ENCODE data around the gene VWA7.
A peak's percentile ranks its signal among the peaks of the same experiment; 100 is the strongest.
"Not testable (repeated sequence)": the region's sequence is repeated elsewhere in the genome, so short reads cannot be mapped to it uniquely, and the experiment has no call there.

Gene VWA7

GRCh38 chr6:31776989-31777666, at the start of gene VWA7:
TSS of gene VWA7 (minus strand) at chr6:31777328. CDS start at chr6:31776779, 549 bp downstream.
- peak within 1 kb of the TSS; percentile 9 for H3K27ac ChIP-seq
- TF ChIP-seq CTCF (IDR thresholded peaks at IDR 0.05; ENCODE audit: low read depth, low read length): no peak
- peaks cover 48% of the 10 kb centered on the region for H3K36me3 ChIP-seq
- no peaks in the 10 kb centered on the region for H3K9me3 ChIP-seq (ENCODE audit: severe bottlenecking)
- no peaks in the 10 kb centered on the region for H3K27me3 ChIP-seq (ENCODE audit: insufficient read depth, low read depth, severe bottlenecking)
- no peak within 1 kb of the TSS for H3K4me3 ChIP-seq (ENCODE audit: low read depth, low read length)
- peak; percentile 80 for DNase-seq

- TF ChIP-seq CTCF (IDR thresholded peaks at IDR 0.05; ENCODE audit: low read depth, low read length): no peak
- no peak overlapping the region for H3K4me3 ChIP-seq (ENCODE audit: low read depth, low read length)
- no peaks in the 10 kb centered on the region for H3K27me3 ChIP-seq (ENCODE audit: insufficient read depth, low read depth, severe bottlenecking)
- H3K27ac ChIP-seq: no peak overlapping the region
- DNase-seq: no peak
- no peaks in the 10 kb centered on the region for H3K36me3 ChIP-seq
- H3K9me3 ChIP-seq (ENCODE audit: severe bottlenecking): peaks cover 13% of the 10 kb centered on the region
Measured at GRCh38 chr6:31826793-31827285, 49.7 kb upstream of the VWA7 start.

- Histone ChIP-seq H3K9me3 (ENCODE audit: severe bottlenecking) (peaks cover 13% of the 10 kb centered on the region), H3K36me3 (no peaks in the 10 kb centered on the region), H3K27me3 (ENCODE audit: insufficient read depth, low read depth, severe bottlenecking) (no peaks in the 10 kb centered on the region), H3K4me3 (ENCODE audit: low read depth, low read length) (no peak overlapping the region), H3K27ac (no peak overlapping the region)
- DNase-seq: no peak
- TF ChIP-seq CTCF (IDR thresholded peaks at IDR 0.05; ENCODE audit: low read depth, low read length): no peak
Measured at GRCh38 chr6:31825553-31825952, 48.4 kb upstream of the VWA7 start.

- H3K27ac ChIP-seq; H3K4me3 ChIP-seq (ENCODE audit: low read depth, low read length); DNase-seq; H3K27me3 ChIP-seq (ENCODE audit: insufficient read depth, low read depth, severe bottlenecking); H3K36me3 ChIP-seq: not testable (repeated sequence)
- peaks cover 20% of the 10 kb centered on the region for H3K9me3 ChIP-seq (ENCODE audit: severe bottlenecking)
Measured at GRCh38 chr6:31823592-31824196, 46.6 kb upstream of the VWA7 start.

GRCh38 chr6:31822036-31822821, 45.1 kb upstream of the VWA7 start:
- TF ChIP-seq CTCF (IDR thresholded peaks at IDR 0.05; ENCODE audit: low read depth, low read length): no peak
- H3K27ac ChIP-seq: no peak overlapping the region
- peaks cover 14% of the 10 kb centered on the region for H3K9me3 ChIP-seq (ENCODE audit: severe bottlenecking)
- H3K27me3 ChIP-seq (ENCODE audit: insufficient read depth, low read depth, severe bottlenecking): no peaks in the 10 kb centered on the region
- H3K4me3 ChIP-seq (ENCODE audit: low read depth, low read length): peak overlapping the region; percentile 26
- H3K36me3 ChIP-seq: no peaks in the 10 kb centered on the region
- DNase-seq: no peak
